Measurements from ENCODE around the gene WDR54.

WDR54 gene, protein sequence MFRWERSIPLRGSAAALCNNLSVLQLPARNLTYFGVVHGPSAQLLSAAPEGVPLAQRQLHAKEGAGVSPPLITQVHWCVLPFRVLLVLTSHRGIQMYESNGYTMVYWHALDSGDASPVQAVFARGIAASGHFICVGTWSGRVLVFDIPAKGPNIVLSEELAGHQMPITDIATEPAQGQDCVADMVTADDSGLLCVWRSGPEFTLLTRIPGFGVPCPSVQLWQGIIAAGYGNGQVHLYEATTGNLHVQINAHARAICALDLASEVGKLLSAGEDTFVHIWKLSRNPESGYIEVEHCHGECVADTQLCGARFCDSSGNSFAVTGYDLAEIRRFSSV

DNA sequence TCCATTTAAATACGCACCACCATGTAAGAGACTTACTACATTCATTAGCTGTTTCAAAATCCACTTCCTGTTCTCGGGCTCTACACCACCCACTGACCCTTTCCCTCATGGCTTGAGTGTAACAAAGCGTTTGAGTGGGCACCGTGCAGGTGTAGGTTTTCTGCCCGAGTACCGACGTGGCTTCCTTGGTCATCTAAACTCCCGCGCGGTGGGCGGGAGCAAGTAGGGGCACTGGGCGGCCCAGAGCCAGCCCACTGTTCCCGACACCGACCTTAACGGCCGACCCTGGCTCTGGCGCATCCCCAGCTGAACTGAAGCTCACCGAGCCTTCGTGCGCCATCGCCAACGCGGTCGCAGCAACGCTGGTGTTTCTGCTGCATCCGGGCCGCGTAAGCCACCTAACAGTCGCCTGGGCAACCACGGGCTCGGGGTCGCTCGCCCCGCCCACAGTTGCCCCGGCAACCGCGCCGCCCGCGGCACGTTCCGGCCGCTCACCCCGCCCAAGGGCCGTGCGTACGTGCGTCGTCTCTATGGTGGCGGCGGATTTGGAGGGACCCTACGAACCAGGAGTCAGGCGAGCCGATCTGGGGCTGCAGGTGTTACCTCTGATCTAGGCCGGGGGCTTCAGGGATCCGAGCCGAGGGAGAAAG, at the start of gene WDR54, which contains the start of gene C2orf81:
WDR54 (plus strand) TSS at position 510 of the 650 bp plus-strand sequence. CDS start 424 bp downstream, outside the sequence.
C2orf81 (minus strand) TSS at position 399 of the 650 bp plus-strand sequence; CDS start at position 340, 59 bp downstream.
- peak; percentile 94 for DNase-seq

DNA sequence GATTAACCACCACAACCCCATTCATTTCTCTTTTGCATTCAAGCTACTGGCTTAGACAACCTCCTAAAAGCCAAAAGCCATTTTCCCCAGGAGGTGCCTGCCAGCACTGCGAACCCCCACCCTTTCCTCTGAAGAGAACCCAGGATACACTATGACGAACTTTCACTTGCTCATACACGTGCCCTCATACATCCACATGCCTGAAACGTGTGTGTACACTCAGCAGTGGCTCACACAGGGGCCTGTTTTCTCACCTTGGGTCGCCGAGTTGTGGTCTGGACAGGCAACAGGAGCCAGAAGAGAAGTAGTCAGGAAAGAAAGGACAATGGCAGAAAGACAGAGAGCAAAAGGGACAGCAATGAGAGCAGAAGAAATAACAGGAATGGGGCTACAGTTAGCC, 48.9 kb upstream of the WDR54 start:
- DNase-seq: no peak

DNA sequence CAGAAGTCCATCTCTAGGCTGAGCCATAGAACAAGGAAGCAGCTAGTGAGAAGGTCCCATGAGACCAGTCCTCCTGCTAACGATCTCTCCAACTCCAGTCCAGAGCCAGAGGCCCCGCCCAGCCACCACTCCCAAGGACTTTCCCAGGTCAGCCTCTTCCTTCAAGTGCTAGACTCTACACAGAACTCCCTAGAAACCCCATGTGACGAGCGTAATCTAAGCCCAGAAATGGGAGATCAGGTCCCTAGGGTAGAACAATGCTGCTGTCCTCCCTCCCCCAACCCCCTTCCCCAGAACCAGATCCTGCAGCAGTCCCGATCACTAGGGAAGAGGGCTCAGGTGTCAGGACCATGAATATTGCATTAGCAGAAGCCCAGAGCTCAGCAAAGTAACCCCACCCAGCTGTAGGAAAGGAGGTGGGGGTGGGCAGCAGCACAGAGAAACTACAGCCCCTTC, 48.3 kb upstream of the WDR54 start:
- DNase-seq: no peak

DNA sequence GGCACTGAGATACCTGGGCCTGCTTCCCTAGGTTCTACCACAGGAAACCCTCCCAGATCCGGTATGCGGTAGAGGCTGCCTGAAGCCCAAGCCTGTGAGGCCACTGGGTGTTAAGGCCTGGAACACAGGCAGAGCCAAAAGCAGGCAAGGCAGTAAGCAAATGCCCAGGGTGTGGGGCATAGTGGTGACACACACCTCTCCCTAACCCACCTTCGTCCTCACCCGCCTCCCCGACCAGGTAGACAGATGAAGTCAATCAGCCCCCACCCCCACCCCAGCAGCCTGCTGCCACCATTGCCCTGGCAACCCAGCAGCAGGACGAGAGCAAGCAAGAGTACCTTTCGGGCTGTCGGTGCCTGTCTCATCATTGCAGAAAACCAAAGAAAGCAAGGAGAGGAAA, 47.5 kb upstream of the WDR54 start:
- no peak for DNase-seq

DNA sequence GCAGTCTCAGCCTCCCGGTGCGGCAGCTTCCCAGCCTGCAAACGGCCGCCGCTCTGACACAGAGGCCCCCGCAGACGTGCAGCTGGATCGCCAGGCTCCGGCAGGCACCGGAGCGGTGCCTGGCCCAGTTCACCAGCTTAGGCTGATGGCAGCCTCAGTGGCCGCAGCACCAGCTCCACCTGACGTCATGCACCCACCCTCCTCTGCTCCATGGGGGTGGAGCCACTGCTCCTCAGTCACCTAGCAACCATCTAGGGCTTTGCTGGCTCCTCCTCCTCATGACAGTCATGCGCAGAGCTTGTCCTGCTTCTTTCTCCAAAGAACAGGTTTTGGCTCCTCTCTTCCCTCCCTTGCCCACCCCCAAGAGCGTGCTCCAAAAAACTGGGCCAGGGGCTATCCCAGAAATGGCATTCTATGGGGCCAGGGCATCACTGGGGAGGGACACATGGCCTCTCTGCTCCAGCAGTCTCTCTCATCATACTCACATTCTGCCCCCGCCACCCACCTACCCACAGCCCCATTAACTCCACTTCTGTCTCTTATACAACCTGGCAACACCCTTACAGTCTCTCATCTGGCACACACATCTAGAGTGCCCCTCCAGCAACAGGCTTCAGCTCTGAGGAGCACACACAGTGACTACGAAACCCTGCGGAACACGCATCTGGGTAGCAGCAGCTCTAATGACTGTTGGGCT, 46.9 kb upstream of the WDR54 start:
- no peak for DNase-seq

DNA sequence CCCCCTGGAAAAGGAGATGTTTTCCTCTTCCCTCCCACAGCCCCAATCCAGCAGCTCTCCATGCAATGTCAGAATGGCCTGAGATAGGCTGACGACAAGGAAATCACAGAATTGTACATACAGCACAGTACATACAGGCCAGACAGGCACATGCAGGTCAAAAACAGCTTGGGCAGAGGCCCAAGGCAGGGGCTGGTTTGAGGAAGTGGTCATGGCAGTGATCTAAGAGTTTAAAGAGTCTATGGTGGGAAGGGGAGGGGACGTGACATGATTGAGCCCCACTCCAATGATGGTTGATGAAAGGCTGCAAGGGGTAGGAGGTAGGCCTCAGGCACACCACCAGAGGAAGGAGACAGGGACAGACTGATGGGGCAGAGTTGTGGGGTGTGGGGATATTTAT, 45.7 kb upstream of the WDR54 start:
- DNase-seq: no peak

DNA sequence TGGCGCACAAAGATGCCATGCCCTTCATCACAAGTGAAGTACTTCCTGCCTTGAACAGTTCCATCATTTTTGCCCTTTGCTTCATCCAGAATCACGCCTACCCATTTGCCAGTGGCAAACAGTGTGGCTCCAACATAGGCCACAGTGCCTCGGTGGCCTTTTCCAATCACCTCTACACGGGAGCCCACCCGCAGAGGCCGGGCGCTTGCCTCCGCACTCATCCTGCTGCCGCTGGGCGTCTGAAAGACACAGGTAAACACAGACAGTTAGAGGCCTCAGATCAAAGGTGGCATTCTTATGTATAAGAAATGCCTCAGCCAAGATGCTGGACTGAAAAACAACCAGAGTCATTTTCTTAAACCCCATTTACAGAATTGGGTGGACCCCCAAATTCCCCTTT, 43.5 kb upstream of the WDR54 start:
- DNase-seq: no peak

DNA sequence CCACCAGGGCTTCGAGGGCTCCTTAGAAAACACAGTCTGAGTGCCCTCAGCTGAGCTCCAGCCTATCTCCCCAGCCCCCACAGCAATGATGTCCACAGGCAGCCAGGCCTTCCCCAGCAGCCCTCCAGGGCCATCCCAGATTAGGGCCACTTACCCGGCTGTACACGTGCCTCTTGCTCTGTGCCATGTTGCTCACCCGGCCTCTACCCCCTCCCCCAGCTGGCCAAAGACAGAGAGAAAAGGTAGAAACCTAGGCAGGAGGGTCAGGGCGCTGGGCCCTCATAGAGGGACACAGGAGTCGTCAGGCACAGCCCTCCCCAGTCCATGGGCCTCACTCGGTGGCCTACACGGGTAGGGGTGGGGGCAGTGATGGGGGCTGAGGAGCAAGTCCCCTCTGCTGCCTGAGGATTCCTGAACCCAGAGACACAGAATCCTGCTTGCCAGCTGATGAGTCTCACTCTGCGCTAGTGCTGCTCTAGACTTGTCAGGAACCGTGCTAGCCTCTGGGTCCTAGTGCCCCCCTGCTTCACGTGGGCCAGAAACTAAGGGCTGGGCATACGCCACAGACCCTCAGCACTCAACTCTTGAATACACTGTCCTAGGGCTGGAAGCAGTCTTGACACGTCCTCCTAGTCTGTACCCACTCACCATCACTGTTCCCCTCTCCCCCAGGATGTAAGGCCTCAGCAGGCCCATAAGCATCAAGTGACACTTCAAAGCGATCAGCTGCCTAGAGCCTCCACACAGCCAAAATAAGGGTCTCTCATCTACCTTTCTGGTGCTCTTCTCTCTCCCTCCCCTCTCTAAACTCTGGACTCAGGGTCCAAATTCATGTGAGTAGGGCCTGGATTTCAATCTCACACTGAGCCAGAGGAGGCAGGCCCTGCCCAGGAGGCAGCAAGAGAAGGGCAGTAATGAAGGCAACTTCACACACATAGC, 41.4 kb upstream of the WDR54 start, which contains the start of gene DCTN1:
DCTN1 (minus strand) TSS at position 461 of the 939 bp plus-strand sequence; CDS start at position 187, 274 bp downstream.
- peak; percentile 26 for DNase-seq

DNA sequence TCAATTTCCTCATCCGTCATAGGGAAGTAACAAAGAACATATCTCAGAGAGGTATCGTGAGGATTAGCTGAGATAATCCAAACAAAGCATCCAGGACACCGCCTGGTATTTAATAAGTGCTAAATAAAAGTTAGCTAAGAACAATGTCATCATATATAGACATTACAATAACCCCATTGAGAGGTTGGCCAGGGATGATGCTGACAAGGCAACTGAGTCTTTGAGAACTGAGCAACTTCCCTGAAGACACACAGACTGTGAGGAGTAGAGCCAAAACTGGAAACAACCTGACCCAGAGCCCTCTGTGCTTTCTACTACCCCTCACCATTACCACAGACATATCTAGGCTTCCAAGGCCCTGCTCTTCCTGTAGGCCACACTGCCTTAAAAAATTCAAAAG, 39.8 kb upstream of the WDR54 start:
- DNase-seq: no peak

DNA sequence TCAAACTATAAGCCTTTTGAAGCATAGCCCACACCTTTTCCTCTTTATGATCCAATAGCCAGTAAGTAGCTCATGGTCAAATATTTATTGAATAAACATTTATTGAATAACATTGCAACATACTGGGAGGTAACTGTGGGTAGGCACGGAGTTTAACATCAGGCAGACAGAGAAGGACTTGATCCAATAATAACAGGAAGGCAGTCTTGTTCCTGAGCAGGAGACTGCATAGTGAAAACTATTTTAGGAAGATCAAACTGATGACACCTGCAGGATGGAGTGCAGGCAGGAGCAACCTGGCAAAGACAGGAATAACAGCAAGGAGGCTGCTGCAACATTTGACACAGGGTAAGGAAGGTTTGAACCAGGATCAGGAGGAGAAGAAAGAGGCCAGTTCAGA, 38.3 kb upstream of the WDR54 start:
- no peak for DNase-seq

DNA sequence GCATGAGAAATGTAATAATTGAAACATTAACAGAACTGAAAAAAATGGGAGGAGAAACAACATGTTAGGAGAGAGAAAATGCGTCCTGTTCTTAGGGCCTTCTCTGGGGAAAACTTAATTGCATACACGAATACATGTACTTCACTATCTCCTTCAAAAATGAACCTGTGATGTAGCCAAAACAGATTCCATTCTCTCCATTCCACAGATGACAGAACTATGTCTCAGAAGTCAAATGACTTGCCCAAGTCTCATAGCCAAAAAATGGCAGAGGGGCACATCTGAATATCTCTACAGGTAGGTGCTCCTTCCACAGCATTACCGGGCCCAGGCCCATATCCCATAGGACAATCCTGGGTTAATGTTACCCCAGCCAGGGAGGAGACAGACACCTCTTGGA, 37.5 kb upstream of the WDR54 start:
- DNase-seq: no peak

DNA sequence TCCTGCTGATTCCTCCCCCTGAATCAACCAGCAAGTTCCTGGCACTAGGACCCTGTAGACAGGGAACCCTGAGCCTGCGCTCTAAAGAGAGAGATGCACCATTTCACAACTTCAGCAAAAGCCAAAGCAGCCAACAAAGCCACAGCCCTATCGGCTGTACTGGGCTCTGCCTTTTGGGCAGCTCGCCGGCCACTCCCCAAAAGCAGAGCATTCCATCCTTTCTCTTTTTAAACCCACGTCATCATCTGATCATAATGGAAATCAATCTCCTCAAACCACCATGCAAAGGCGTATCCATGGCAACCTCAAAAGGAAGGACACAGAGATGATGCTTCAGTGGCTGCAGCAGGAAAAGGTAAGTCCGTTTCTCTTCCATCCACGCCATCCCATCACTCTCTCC, 36.1 kb upstream of the WDR54 start:
- no peak for DNase-seq

DNA sequence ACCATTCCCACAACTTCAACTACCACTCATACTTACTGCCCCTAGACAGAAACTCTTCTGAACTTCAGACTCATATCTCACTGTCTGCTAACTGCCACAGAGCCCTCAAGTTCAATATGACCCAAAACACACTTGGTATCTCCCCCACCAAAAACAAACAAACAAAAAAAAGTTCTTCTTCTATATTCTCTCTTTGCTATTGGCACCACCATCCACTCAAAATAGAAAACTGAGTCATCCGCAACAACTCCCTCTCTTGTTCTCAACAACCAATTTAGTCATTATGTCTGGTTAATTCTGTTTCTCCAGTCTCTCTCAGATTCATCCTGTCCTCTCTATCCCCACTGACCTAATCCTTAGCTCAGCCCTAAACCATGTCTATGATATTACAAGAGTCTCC, 34.2 kb upstream of the WDR54 start:
- DNase-seq: no peak

DNA sequence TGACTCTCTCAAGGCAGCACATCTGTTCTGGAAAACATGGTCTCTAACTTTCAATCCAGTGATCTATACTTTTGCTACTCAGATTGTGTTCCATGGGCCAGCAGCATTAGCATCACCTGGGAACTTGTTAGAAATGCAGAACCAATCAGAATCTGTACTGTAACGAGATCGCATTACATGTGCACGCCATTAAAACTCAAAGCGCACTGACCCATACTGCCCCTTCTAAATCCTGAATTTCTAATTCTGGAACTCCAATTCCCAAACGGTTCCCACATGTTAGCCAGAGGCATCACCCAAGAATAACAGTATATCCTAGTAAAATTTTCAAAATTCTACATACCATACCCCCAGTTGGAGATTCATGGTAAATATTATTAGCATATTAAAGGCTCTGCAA, 30.9 kb upstream of the WDR54 start:
- no peak for DNase-seq

DNA sequence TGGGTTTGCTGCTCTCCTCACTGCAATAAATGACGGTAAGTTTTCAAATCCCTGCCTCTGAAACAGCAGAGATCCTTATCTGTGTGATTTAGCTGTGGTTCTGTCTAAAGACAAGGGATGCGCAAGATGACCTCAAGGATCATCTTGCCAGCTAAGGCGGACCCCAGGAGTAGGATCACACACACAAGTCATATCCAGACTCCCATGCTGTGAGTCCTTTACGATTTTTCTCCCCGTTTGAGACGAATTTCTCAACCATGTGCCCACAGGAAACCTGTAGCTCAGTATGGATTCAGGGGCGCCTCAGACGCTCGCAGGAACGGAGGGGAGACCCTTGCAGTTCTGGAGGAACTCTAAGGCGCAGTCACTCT, 30.3 kb upstream of the WDR54 start:
- no peak for DNase-seq

DNA sequence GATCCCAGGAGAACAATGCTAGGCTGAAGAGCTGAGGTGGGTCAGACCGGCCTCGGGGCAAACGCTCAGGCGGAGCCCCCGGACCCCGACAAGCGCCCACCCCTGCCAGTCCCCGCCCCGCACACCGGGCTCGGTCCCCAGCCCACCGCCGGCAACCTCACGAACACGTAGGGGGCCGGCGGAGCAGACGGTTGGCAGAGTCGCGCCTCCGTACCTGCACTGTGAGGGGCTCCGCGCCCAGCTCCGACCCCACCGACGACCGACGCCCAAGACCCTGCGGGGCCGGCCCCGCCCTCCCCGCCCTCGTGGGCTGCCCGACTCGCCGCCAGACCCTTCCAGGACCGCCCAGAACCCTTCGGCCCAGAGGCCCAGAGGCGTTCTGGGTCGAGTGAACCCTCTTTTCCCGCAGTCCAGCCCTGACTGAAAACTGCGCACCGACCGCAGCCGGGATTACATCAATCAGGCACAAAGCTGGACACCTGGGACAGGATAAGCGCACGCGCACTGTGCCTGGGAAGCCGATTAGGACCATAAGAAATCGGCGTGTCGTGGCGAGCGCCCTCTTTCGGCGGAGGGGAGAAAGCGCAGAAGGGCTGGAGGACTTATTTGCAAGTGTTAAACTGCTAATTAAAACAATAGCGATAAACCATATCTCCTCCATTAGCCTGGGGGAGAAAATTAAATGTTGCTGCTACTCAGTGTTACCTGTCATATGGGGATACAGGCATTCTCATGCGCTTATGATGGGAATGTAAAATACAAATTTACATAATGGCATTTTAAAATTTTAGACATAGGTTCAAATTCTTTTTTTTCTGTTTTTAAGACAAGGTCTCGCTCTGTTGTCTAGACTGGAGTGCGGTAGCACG, 29.7 kb upstream of the WDR54 start:
- DNase-seq: peak; percentile 94

DNA sequence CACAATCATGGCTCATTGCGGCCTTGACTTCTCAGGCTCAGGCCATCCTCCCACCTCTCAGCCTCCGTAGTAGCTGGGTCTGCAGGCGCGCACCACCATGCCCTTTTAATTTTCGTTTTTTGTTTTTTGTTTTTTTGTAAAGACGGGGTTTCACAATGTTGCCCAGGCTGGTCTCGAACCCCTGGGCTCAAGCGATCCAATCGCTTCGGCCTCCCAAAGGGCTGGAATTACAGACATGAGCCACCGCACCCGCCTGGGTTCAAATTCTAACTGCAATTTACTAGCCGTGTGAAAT, 29.1 kb upstream of the WDR54 start:
- DNase-seq: no peak

DNA sequence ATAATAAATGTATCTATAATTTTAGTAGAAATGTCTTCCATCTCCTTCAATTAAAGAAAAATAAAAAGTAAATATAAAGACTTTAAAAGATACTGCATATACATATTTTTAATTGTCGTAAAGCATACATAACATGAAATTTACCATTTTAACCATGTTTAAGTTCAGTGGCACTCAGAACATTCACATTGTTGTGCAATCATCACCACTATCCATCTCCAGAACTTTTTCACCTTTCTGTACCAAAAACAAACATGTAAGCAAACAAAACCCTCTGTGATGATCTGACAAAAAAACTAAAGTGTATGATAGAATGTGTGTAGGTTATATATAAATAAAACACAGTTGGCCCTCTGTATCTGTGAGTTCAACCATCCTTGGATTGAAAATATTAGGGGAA, 28.0 kb upstream of the WDR54 start:
- no peak for DNase-seq

DNA sequence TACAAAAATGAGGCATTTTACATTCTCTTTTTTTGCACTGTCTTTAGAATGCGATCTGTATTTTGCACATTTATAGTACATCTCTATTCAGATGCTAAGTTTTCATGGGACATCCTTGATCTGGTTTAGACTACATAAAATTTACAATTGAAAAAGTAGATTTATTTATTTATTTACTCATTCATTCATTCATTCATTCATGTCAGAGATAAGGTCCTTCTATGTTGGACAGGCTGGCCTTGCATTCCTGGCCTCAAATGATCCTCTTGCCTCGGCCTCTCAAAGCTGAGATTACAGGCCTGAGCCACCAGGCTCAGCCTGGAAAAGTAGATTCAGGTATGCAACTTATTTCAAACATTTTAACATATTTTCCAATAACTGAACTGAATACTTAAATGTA, 25.4 kb upstream of the WDR54 start:
- DNase-seq: no peak

DNA sequence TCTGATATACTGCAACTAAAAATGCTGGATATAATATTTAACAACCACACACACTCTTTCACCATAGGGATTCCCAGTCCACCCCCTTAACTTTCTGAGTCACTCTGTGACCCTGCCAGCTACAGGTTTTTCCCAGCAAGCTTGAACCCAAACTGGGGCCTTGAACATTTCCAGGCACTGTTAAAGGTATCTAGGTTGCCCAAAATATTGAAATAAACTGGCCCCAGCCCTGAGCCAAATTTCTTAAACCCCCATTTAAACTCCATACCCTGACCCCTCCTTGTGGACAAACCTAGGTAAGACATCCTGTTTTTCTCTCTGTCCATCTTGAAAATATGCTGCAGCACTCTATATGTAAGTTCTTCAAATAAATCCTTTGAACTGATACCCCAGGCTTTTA, 21.7 kb upstream of the WDR54 start:
- DNase-seq: peak; percentile 50

DNA sequence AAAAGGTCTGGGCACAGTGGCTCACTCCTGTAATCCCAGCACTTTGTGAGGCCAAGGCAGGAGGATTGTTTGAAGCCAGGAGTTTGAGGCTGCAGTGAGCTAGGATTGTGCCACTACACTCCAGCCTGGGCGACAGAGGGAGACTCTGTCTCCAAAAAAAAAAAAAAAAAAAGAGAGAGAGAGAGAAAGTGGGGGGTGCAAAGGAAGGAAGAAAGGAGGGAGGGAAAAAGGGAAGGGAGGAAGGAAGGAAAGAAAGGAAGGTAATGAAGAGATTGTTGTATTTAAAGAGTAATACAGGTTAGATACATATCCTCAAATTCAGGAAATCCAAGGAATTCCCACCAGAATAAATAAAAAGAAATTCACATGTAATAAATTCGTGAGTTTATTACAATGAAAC, 19.6 kb upstream of the WDR54 start:
- DNase-seq: no peak

DNA sequence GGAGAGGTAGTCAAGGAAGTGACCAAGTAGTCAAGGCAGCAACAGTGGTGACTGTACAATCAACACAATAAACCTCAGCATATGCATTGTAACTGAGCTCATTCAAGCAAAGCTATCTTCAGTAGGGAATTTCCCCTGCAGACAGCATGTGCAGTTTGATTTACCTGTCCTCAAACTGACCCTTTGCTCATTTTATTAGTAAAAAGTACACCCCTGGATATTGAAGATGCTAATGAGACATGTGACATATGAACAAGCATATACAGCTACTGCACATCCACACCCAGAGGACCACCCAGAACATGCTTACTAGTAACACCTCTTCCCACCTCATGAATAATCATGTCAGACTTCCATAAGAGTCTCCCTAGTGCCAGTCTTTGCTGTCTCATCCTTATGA, 15.5 kb upstream of the WDR54 start:
- DNase-seq: no peak

All from CD4-positive, alpha-beta T cell treated with Interleukin-4 for 4 hours (primary cell).